HG03103 (cell line): ENCODE results near the gene IFITM1.

Source experiments
- ATAC-seq: cut with Tn5 transposase; IDR thresholded peaks from one replicate; pipeline ENCODE4 v1.9.1; 2021; ENCODE audit warnings: low read depth; ENCODE audit not compliant: unreplicated experiment

IFITM1 gene

DNA sequence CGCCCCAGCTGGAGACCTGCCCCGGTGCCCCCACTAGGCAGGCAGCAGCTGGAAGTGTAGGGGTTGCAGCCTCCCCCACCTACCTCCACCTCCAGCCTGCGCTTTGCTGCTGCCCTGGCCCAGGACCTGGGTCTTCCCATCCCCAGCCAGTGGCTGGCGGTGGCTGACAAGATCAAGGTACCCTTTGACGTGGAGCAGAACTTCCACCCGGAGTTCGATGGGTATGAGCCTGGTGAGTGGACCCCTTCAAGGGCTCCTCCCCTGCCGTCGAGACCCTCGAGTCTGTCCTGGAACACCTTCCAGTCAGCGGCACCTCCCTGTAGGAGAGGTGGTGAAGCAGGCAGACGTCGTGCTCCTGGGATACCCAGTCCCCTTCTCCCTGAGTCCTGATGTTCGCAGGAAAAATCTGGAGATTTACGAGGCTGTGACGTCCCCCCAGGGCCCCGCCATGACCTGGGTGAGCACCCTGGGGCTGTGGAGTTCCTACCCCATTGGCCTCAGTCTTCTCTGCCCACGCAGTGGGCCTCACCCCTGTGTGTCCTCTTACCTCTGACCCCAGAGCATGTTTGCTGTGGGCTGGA, 20.5 kb upstream of the IFITM1 start:
- no peak for ATAC-seq

- ATAC-seq, result no peak
Observed at GRCh38 chr11:293852-294661, 19.8 kb upstream of the IFITM1 start.

GRCh38 chr11:294780-295179, 19.1 kb upstream of the IFITM1 start:
- ATAC-seq, result no peak

DNA sequence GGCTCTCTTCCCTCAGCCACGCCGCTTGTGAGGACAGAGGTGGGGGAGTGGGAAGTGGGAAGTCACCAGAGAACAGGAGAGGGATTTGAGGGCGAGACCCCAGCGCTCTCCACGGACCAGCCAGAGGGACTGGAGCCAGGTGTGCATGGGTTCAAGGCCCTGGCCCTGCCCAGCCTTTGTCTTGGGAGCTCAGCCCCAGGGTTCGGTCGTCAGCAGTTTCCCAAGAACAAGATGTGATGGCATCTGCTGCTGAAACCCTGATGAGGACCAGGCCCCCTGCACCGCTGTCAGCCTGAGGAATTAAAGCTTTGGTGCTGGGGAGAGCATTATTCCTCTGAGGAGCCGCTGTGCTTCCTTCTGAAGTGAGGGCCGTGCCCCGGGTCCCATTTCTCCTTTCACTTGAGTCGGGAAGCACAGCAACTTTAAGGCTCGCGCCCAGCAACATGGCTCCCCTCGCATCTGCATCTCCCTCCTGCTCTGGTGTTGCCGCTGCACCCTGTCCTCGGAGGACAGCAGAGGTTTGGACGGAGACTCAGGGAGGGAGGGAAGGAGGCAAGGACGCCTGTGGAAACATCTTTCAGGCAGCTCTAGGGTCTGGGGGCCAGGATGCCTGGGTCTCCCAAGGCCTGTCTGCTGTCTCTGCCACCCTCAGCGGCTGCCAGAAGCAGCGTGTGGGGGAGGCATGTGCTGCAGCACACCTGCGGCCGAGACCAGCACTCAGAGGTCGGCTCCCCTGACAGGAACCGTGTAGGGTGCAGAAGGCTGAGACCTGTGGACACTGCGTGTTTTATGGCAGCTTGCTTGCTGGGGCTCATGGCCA, 18.3 kb upstream of the IFITM1 start:
- ATAC-seq, result no peak

- ATAC-seq, result no peak
Observed at GRCh38 chr11:296171-297050, 17.4 kb upstream of the IFITM1 start.

- ATAC-seq, result no peak
Observed at GRCh38 chr11:297051-297585, 16.7 kb upstream of the IFITM1 start.

GRCh38 chr11:297586-298405, 16.0 kb upstream of the IFITM1 start:
- no peak for ATAC-seq

GRCh38 chr11:298406-299065, 15.3 kb upstream of the IFITM1 start:
- ATAC-seq, result no peak

DNA sequence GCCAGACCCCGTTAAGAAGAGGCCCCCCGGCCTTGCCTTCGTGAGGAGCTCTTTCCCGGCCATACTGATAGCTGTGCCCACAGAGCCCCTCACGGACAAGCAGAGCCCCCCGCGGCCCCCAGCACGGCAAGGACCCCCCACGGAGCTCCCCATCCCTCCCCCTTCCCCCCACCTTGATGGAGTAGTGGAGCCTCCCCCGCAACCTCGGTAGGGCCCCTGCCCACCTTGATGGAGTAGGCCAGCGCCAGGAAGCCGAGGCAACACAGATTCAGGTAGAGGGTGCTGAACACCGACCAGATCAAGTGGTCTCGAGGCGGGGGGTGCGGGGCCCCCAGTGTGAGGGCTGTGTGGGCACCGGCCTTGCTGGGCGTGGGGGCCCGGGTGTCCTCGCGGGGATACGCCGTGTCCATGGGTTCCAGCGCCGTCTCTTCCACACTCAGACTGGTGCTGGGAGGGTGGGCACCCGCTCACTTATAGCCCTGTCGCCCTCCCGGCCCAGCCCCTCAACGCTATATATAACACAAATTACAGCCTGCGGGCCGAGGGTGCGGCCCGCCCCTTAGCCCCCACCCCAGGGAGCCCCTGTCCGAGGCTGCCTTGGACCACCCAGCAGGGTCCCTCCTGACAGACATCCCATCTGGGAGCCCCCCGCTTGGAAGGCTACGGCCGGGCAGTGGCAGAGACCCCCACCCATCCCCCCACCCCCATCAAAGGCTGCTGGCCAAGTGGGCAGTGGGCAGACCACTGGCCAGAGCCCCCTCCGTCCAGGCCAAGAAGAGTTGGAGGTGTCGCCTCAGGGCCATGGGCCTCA, 14.6 kb upstream of the IFITM1 start, which contains the start of gene IFITM5:
Gene IFITM5, minus strand, starts transcription at position 446 of the 811 bp plus-strand sequence. Its CDS starts 36 bp downstream, at position 410.
- no peak for ATAC-seq

DNA sequence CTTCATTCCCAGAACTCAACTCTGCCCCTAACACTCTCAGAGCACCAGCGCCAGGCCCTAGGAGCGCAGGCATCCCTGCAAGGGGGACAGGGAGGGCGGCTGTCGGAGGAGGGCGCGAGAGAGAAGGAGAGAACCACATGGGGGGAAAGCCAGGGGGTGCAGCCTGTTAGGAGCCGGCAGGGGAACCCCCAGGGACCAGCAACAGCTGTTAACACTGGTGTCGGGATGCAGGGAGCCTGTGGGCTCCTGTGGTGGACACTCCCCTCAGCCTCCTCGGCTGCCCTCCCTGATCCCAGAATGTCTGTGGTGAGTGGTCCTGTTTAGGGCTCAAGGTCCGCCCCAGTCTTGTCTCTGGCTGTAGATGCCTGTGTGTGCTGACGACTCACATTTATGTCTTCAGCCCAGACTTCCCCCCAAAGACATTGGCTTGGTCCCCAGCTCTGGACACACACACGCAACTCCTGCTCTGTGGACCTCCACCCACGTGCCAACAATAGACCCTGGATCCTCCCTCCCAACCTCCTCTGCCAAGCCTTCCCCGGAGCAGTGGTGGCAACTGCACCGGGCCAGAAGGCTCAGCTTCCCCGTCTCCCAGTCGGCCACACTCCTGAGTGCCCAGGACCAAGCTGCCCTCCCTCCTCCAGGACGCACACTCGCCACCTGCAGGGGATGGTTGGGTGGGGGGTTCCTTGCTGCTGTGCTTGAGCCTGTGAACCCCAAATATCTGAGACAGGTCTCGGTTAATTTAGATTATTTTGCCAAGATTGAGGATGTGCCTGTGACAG, 13.7 kb upstream of the IFITM1 start:
- no peak for ATAC-seq

GRCh38 chr11:303363-303762, 10.5 kb upstream of the IFITM1 start:
- ATAC-seq, result no peak

- no peak for ATAC-seq
Observed at GRCh38 chr11:304061-304506, 9.8 kb upstream of the IFITM1 start.

DNA sequence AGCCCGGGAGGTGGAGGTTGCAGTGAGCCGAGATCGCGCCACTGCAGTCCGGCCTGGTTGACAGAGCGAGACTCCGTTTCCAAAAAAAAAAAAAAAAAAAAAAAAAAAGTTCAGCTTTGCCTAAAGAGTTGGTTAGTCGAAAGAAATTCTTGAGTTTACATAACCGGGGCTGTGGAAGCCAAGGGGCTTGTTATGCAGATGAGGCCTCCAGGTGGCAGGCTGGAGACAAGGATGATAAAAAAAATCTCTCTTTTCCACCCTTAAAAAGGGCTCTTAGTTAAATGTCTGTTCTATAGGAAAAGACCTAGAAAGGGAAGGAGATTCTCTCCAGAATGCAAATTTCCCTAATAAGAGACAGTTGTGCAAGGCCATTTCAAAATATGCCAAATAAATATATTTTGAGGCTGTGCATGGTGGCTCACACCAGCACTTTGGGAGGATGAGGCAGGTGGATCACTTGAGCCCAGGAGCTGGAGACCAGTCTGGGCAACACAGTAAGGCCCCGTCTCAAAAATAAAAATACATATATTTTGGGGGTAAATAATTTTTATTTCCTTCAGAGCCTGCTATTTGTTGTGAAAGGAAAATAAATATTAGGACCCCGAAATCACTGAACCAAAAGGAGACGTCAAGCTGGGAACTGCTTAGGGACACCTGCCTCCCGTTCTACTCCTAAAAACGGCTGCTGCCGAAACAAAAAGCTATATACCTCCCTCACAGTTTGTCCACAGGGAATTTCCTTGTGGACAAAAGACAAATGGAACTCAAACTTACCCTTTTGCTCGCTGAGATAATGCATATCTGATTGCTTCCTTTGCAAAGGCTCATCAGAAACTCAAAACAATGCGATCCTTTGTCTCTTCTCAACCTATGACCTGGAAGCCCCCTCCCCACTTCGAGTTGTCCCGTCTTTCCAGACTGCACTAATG, 8.7 kb upstream of the IFITM1 start:
- ATAC-seq, result no peak

- ATAC-seq, result no peak
Observed at GRCh38 chr11:305844-306211, 8.0 kb upstream of the IFITM1 start.

DNA sequence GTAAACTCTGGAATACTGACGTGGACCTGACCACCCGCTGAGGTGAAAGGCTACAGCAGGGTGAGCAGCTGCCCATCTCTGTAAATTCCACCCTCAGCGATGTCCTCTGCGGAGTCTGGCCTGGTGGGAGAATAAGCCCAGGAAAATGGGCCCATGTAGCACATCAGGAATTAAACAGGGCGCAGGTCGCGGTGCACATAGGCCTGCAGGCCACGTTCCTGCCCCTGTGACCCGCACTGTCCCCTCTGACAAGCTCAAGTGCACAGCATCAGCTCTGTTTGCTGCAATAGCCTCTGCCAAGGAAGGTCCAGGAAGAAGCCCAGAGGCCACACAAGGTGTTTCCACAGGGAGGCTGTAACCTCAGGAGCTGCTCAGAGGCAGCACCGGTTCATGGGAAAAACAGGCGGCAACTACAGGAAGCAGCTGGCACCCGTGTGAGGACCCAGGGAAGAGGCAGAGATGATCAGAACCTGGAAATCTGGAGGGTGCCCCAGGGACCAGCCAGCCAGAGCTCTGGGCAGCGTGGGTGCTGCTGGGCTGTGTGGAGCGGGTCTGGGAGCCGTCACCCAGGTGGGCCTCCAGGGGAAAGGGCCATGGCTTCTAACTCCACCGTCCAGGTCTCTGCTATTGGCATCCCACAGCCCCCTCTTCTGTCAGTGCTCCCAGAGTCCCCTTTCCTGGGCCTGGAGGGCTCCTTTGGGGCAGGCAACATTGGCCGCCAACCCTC, 7.0 kb upstream of the IFITM1 start:
- ATAC-seq, result no peak
